AG09309 (cell line): ENCODE results near the gene MRPS7.

Source experiments
- DNase-seq: peaks from one replicate; pipeline ENCODE4 v3.0.0-alpha.2; 2010; ENCODE audit warnings: low read depth
- H3K4me3 ChIP-seq: 2 replicates; pipeline ENCODE4 v1.5.1; 2011; ENCODE audit warnings: mild to moderate bottlenecking, low read depth, low read length, moderate library complexity; ENCODE audit not compliant: control insufficient read depth
- TF ChIP-seq, protein P1 (sequence below): IDR thresholded peaks from 2 replicates; pipeline ENCODE4 v1.5.1; 2011; ENCODE audit warnings: mild to moderate bottlenecking, low read depth, low read length, inconsistent platforms; ENCODE audit not compliant: insufficient read depth, control insufficient read depth; ENCODE audit errors: missing control alignments

Gene MRPS7

DNA sequence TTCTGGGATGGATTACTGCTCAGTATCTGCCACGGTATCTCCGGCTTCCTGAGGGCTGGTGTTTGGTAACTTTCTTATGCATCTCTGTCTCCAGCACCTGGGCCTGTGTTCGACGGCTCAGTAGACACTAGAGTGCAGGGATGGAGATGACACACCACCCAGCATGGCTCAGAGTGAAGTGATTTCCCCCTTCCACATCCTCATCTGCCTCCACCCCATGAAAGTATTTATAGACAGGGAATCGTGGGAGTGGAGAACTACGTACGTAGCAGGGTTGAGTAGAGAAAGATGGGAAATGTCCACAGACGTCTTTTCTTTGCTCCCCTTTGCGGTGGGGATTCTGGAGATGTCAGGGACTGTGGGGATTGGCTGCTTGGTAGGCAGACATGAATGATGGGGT lies 39.4 kb downstream of the MRPS7 start:
- no peak for DNase-seq
- TF ChIP-seq, protein P1, sequence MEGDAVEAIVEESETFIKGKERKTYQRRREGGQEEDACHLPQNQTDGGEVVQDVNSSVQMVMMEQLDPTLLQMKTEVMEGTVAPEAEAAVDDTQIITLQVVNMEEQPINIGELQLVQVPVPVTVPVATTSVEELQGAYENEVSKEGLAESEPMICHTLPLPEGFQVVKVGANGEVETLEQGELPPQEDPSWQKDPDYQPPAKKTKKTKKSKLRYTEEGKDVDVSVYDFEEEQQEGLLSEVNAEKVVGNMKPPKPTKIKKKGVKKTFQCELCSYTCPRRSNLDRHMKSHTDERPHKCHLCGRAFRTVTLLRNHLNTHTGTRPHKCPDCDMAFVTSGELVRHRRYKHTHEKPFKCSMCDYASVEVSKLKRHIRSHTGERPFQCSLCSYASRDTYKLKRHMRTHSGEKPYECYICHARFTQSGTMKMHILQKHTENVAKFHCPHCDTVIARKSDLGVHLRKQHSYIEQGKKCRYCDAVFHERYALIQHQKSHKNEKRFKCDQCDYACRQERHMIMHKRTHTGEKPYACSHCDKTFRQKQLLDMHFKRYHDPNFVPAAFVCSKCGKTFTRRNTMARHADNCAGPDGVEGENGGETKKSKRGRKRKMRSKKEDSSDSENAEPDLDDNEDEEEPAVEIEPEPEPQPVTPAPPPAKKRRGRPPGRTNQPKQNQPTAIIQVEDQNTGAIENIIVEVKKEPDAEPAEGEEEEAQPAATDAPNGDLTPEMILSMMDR = no peak
- H3K4me3 ChIP-seq = no peak overlapping the region

DNA sequence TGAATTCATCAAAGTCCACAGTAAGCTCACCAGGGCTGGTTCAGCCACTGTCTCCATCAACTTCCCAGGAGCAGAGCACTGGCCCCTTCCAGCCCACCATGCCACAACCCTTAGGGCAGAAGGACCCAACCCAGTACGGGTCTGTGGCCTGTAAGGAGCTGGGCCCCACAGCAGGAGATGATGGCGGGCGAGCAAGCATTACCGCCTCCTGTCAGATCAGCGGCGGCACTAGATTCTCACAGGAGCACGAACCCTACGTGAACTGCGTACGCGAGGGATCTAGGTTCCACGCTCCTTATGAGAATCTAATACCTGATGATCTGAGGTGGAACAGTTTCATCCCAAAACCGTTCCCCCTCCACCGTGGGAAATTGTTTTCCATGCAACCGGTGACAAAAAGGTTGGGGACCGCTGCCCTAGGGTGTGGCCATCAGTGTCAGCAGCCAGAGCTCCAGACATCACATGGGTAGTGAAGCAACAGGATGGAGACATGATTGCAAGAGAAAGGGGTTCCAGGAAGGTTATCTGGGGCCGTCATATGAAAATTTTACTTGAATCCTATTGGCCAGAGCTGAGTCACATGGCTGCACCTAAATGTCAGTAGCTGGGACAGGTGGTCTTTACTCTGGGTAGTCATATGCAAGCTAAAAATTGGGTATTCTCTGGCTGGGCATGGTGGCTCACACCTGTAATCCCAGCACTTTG lies 40.0 kb downstream of the MRPS7 start:
- no peak for DNase-seq
- H3K4me3 ChIP-seq = no peak overlapping the region
- TF ChIP-seq, protein P1 = no peak

GRCh38 chr17:75307957-75308731 lies 46.5 kb downstream of the MRPS7 start:
- no peak for DNase-seq
- TF ChIP-seq, protein P1 = no peak
- H3K4me3 ChIP-seq = no peak overlapping the region

DNA sequence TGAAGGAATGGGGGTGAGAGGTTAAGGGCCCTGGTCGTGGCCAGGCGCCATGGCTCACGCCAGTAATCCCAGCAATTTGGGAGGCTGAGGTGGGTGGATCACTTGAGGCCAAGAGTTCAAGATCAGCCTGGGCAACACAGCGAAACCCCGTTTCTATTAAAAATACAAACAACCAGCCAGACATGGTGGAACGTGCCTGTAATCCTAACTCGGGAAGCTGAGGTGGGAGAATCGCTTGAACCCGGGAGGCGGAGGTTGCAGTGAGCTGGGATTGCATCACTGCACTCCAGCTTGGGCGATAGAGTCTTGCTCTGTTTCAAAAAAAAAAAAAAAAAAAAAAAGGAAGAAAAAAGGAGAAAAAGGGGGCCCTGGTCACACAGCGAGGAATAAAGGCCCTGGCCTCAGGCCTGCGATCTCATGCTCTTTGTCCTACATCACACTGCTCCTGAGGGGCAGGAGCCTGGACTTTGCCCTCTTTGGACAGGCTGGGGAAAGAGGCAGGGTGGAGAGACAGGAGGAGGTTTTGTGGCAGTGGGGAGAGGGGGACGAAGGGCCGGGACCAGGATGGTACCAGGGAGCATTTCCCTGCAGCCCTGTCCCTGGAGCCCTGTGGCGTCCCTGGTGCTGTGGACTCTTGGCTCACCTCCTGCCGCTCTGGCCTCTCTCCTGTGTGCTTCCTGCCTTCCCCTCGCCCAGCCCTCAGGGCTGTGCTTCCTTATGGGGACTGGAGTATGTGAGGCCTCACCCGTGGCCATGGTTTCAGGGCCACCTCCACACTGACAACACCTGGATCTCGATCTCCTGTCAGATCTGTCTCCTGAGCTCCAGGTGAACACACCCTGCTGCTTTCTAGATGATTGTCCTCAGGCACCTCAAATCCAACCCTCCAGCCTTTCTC lies 47.3 kb downstream of the MRPS7 start:
- DNase-seq = no peak
- TF ChIP-seq, protein P1 = no peak
- no peak overlapping the region for H3K4me3 ChIP-seq

DNA sequence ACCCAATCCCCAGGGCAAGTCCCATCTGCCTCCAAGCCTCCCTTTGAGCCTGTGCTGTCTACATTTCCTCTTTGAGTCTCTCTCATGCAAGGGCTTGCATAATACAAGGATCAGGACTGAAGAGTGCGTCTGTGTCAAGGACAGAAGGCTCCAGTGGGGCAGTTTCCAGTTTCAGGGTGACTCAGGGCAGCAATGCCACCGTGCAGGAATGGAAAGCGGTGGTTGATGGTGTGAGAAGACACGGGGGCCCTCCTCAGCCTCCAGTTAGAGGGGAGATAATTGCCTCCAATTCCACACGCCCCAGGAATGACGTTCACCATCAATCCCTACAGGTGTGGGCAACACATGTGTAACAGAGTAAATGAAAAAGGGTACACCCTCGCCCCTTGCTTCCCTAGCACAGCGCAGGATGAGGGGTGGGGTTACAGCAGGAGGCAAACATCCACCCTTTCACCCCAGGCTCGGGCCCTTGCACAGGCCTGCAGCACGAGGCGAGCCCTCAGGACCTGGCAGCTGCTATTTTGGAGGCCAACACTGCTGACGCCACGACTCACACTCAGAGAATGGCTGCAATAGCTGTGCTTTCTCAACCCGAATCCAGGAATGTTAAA lies 52.4 kb downstream of the MRPS7 start:
- H3K4me3 ChIP-seq = no peak overlapping the region
- no peak for DNase-seq
- TF ChIP-seq, protein P1 = no peak
